Measurements from ENCODE around the gene LIMS4.
"Not testable (repeated sequence)": the region's sequence is repeated elsewhere in the genome, so short reads cannot be mapped to it uniquely, and the experiment has no call there.

DNA sequence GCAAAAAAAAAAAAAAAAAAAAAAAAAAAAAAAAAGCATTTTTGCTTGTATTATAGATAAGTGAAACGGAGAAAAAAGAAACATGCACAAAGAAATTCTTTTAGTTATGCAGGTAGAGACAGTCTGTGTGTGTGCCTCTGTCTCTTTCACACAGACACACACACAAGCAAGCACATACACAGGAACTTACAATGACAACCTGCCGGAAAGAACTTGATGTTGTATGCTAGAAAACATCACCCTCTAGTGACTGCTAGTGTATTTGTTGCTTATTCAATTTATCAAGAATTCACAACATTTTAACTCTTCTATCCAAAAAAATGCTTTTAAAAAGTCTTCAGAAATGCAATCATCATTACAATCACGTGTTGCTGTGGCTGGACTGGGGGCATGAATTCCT lies 8.6 kb upstream of the LIMS4 start:
- TF ChIP-seq, protein P1, sequence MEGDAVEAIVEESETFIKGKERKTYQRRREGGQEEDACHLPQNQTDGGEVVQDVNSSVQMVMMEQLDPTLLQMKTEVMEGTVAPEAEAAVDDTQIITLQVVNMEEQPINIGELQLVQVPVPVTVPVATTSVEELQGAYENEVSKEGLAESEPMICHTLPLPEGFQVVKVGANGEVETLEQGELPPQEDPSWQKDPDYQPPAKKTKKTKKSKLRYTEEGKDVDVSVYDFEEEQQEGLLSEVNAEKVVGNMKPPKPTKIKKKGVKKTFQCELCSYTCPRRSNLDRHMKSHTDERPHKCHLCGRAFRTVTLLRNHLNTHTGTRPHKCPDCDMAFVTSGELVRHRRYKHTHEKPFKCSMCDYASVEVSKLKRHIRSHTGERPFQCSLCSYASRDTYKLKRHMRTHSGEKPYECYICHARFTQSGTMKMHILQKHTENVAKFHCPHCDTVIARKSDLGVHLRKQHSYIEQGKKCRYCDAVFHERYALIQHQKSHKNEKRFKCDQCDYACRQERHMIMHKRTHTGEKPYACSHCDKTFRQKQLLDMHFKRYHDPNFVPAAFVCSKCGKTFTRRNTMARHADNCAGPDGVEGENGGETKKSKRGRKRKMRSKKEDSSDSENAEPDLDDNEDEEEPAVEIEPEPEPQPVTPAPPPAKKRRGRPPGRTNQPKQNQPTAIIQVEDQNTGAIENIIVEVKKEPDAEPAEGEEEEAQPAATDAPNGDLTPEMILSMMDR (IDR thresholded peaks at IDR 0.05; ENCODE audit: insufficient read depth, low read depth, low read length): not testable (repeated sequence)
- not testable (repeated sequence) for TF ChIP-seq EZH2 (IDR thresholded peaks at IDR 0.05; ENCODE audit: insufficient read depth, low read length)

Data from astrocyte (in vitro differentiated cells and primary cell).